Urothelium cell line (cell line): ENCODE results near the gene VAX1.
"Not testable (repeated sequence)": the region's sequence is repeated elsewhere in the genome, so short reads cannot be mapped to it uniquely, and the experiment has no call there.

ENCODE experiments used
- DNase-seq: peaks from one replicate; pipeline ENCODE4 v3.0.0; 2011; ENCODE audit warnings: low spot score, mixed read lengths
- FAIRE-seq: peaks from 2 replicates; lab custom pipeline; 2011; peaks lifted over from hg19 to GRCh38; lab: Jason Lieb, UNC

Gene VAX1

DNA sequence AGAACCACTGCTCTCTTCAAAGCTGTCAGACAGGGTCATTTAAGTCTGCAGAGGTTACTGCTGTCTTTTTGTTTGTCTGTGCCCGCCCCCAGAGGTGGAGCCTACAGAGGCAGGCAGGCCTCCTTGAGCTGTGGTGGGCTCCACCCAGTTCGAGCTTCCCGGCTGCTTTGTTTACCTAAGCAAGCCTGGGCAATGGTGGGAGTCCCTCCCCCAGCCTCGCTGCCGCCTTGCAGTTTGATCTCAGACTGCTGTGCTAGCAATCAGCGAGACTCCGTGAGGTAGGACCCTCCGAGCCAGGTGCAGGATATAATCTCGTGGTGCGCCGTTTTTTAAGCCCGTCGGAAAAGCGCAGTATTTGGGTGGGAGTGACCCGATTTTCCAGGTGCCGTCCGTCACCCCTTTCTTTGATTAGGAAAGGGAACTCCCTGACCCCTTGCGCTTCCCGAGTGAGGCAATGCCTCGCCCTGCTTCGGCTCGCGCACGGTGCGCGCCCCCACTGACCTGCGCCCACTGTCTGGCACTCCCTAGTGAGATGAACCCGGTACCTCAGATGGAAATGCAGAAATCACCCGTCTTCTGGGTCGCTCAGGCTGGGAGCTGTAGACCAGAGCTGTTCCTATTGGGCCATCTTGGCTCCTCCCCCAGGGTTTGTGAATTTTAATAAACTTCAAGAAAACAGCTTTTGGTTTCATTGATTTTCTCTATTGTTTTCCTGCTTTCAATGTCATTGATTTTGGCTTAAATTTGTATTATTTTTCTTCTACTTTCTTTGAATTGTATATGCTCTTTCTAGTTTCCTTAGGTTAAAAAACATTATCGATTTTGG is 53.4 kb downstream of the VAX1 start:
- not testable (repeated sequence) for FAIRE-seq, DNase-seq
